NT2/D1 (cell line): Measurements from ENCODE around the gene SLC24A3.

Source experiments
- DNase-seq: peaks from one replicate; pipeline ENCODE4 v3.0.0-alpha.2; 2011; ENCODE audit warnings: low read depth, low spot score
- H3K27me3 ChIP-seq: 2 replicates; pipeline ENCODE4 v1.6.0; 2011; ENCODE audit warnings: mild to moderate bottlenecking; ENCODE audit not compliant: insufficient read length, insufficient read depth
- H3K36me3 ChIP-seq: 2 replicates; pipeline ENCODE4 v1.6.1; 2011; ENCODE audit warnings: mild to moderate bottlenecking, low read length, mixed read lengths; ENCODE audit not compliant: insufficient read depth, insufficient read length
- H3K4me1 ChIP-seq: 2 replicates; pipeline ENCODE4 v1.5.1; 2011; ENCODE audit not compliant: insufficient read depth, insufficient read length
- H3K4me3 ChIP-seq: 2 replicates; pipeline ENCODE4 v1.5.1; 2011; ENCODE audit warnings: low read depth; ENCODE audit not compliant: insufficient read length
- H3K9ac ChIP-seq: 2 replicates; pipeline ENCODE4 v1.6.0; 2011; ENCODE audit warnings: low read depth; ENCODE audit not compliant: insufficient read length
- H3K9me3 ChIP-seq: 2 replicates; pipeline ENCODE4 v1.5.1; 2011; ENCODE audit warnings: mild to moderate bottlenecking, low read length; ENCODE audit not compliant: insufficient read depth
- SUZ12 ChIP-seq: IDR thresholded peaks from 2 replicates; pipeline ENCODE4 v1.6.1; 2011; ENCODE audit not compliant: insufficient read length, insufficient read depth; ENCODE audit errors: extremely low read depth
- YY1 ChIP-seq: IDR thresholded peaks from 2 replicates; pipeline ENCODE4 v1.6.1; 2011; ENCODE audit not compliant: insufficient read length, insufficient read depth
- ZNF274 ChIP-seq: IDR thresholded peaks from 2 replicates; pipeline ENCODE4 v1.6.1; 2011; ENCODE audit warnings: mild to moderate bottlenecking, low read depth, low read length

Gene SLC24A3

GRCh38 chr20:19284400-19285178 is 72.1 kb downstream of the SLC24A3 start:
- H3K4me3 ChIP-seq: no peak overlapping the region
- no peak for DNase-seq
- no peaks in the 10 kb centered on the region for H3K4me1 ChIP-seq
- H3K27me3 ChIP-seq: no peaks in the 10 kb centered on the region
- H3K9ac ChIP-seq: no peak overlapping the region
- no peaks in the 10 kb centered on the region for H3K9me3 ChIP-seq
- no peak for TF ChIP-seq YY1
- no peak for TF ChIP-seq ZNF274
- no peak for TF ChIP-seq SUZ12
- no peaks in the 10 kb centered on the region for H3K36me3 ChIP-seq

GRCh38 chr20:19285436-19285835 is 73.0 kb downstream of the SLC24A3 start:
- Histone ChIP-seq H3K4me3 (no peak overlapping the region), H3K36me3 (no peaks in the 10 kb centered on the region), H3K4me1 (no peaks in the 10 kb centered on the region), H3K9me3 (no peaks in the 10 kb centered on the region), H3K27me3 (no peaks in the 10 kb centered on the region), H3K9ac (no peak overlapping the region)
- TF ChIP-seq ZNF274 (no peak), YY1 (no peak), SUZ12 (no peak)
- no peak for DNase-seq

- no peaks in the 10 kb centered on the region for H3K4me1 ChIP-seq
- no peaks in the 10 kb centered on the region for H3K36me3 ChIP-seq
- H3K9ac ChIP-seq: no peak overlapping the region
- H3K4me3 ChIP-seq: no peak overlapping the region
- H3K27me3 ChIP-seq: no peaks in the 10 kb centered on the region
- DNase-seq: no peak
- no peak for TF ChIP-seq YY1
- no peak for TF ChIP-seq SUZ12
- H3K9me3 ChIP-seq: no peaks in the 10 kb centered on the region
Observed at GRCh38 chr20:19288061-19288460, 75.6 kb downstream of the SLC24A3 start.

GRCh38 chr20:19288636-19289035 is 76.2 kb downstream of the SLC24A3 start:
- DNase-seq: no peak
- no peaks in the 10 kb centered on the region for H3K27me3 ChIP-seq
- H3K4me1 ChIP-seq: no peaks in the 10 kb centered on the region
- H3K9ac ChIP-seq: no peak overlapping the region
- TF ChIP-seq YY1: no peak
- no peak for TF ChIP-seq SUZ12
- no peak for TF ChIP-seq ZNF274
- H3K9me3 ChIP-seq: no peaks in the 10 kb centered on the region
- no peak overlapping the region for H3K4me3 ChIP-seq
- H3K36me3 ChIP-seq: no peaks in the 10 kb centered on the region

- Histone ChIP-seq H3K9me3 (no peaks in the 10 kb centered on the region), H3K4me1 (no peaks in the 10 kb centered on the region), H3K36me3 (no peaks in the 10 kb centered on the region), H3K9ac (no peak overlapping the region), H3K27me3 (no peaks in the 10 kb centered on the region), H3K4me3 (no peak overlapping the region)
- DNase-seq: no peak
- TF ChIP-seq YY1 (no peak), ZNF274 (no peak)
Observed at GRCh38 chr20:19289451-19289850, 77.0 kb downstream of the SLC24A3 start.

- Histone ChIP-seq H3K4me3 (no peak overlapping the region), H3K4me1 (no peaks in the 10 kb centered on the region), H3K36me3 (no peaks in the 10 kb centered on the region), H3K9ac (no peak overlapping the region), H3K27me3 (no peaks in the 10 kb centered on the region), H3K9me3 (no peaks in the 10 kb centered on the region)
- no peak for TF ChIP-seq SUZ12
- TF ChIP-seq YY1: no peak
- TF ChIP-seq ZNF274: no peak
- DNase-seq: no peak
Observed at GRCh38 chr20:19291024-19291817, 78.8 kb downstream of the SLC24A3 start.

- no peak overlapping the region for H3K4me3 ChIP-seq
- no peak for DNase-seq
- TF ChIP-seq SUZ12 (no peak), ZNF274 (no peak), YY1 (no peak)
- H3K9me3 ChIP-seq: no peaks in the 10 kb centered on the region
- no peaks in the 10 kb centered on the region for H3K27me3 ChIP-seq
- no peaks in the 10 kb centered on the region for H3K36me3 ChIP-seq
- no peak overlapping the region for H3K9ac ChIP-seq
- no peaks in the 10 kb centered on the region for H3K4me1 ChIP-seq
Observed at GRCh38 chr20:19291818-19292132, 79.3 kb downstream of the SLC24A3 start.
